HL-60/S4 treated with phorbol 12-myristate 13-acetate at 8.2 ng/mL for 4 days and 3 days (cell line): ENCODE results near the gene DNAJC25.
"Not testable (repeated sequence)": the region's sequence is repeated elsewhere in the genome, so short reads cannot be mapped to it uniquely, and the experiment has no call there.

ENCODE experiments used
- in situ Hi-C: fragments of 300-500 bp; cut with MboI; formaldehyde crosslinking; loops from 2 replicates; pipeline ENCODE4 v1.15.0; 2022; ENCODE audit warnings: low sequenced_read_pairs

Gene DNAJC25

DNA sequence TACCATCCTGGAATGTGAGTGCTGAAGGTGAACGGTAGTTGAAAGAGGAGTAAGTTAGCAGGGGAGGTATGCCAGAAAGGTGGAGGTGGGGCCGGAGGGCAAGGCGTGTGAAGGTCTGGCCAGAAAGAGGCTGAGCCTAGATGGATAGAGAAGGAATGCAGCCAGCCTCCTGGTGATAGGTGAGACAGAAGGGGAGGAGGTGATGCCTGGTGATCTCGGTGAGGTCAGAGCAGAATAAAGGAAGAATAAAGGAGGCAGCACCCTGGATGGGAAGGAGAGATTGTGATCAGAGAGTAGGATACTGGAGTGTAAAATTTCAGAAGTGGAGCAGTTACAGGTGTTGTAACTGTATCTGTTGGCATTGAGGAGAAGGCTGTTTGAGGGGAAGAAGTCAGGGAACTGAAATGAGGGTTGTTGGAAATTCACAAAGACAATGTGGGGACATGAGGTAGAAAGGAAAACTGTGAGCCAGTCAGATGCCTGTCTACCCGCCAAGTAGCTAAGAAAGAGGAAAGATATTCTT is 32.2 kb downstream of the DNAJC25 start:
- in situ Hi-C loops = no loop called here

DNA sequence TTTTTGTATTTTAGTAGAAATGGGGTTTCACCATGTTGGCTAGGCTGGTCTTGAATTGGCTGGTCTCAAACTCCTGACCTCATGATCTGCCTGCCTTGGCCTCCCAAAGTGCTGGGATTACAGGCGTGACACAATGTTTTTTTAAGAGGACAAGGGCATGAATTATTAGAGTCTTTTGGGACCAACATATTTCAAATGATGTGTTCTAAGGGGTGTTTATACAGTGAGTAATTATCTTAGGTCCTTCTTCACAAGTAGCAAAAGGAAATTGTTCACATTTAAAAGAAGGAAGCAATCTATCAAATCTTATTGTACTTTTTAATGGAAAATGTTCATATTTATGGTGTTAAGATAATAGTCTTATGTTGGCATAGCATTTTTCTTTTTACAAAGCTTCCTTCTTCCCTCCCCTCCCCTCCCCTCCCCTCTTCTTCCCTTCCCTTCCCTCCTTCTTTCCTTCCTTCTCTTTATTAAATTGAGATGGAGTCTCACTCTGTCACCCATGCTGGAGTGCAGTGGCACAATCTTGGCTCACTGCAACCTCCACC is 37.0 kb downstream of the DNAJC25 start:
- in situ Hi-C loops = no loop called here

- in situ Hi-C loops = not testable (repeated sequence)
Measured at GRCh38 chr9:111668601-111669000, 37.5 kb downstream of the DNAJC25 start.

DNA sequence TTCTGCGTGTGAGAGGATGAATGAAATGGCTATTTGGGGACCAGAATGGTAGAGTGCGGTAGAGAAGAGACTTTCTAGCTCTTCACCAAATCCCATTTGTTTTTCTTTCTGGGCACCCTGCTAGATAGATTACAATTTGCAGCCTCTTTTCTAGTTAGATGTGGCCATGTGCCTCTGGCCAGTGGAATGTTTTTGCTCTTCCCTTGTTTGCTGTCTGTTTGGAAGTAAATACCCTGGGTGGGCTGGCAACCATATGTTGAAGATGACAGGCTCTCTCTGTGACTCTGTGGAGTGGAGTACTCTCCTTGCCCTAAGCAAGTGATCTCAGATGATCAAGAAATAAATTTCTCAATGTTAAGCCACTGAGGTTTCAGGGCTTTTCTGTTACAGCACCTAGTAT is 43.2 kb downstream of the DNAJC25 start:
- in situ Hi-C loops = no loop called here

DNA sequence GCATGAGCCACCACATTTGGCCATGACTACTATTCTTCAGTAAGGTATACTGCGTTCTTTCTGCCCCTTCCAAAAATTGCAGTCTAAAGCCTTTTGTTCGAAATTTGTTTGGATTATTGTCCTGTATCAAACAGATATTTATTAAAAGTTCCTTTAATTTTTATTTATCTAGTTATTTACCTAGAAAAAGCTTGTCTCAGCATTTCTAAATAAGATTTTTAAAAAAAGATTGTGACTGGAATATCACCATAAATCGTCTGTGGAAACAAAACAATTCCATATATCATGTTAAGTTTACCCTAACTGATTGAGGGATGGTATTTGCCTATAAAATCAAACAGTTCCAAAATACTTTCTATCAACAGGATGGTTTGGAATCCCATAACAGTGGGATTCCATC is 45.0 kb downstream of the DNAJC25 start:
- in situ Hi-C loops = no loop called here

DNA sequence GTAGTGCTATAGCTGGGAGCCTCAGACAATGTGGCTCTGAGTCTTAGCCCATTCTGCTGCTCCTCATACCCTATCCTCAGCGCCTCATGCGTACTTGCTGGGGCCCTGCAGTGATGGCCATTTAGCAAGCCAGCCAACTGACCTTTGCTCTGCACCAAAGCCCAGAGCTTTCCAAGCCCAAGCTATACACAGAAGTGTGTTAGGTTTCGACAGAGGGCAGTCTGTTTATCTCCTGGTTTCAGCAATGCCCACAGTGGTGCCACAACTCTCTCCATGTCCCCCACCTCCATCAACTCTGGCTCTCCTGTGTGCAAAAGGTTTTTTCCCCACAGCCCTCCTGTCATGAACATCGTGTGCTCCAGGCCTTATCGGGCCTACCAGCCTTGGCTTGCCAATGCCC is 47.2 kb downstream of the DNAJC25 start:
- in situ Hi-C loops = no loop called here

- in situ Hi-C loops = no loop called here
Measured at GRCh38 chr9:111679199-111679598, 48.1 kb downstream of the DNAJC25 start.

GRCh38 chr9:111683392-111683791 is 52.3 kb downstream of the DNAJC25 start:
- in situ Hi-C loops = no loop called here

GRCh38 chr9:111691672-111692329 is 60.7 kb downstream of the DNAJC25 start:
- in situ Hi-C loops = no loop called here

GRCh38 chr9:111696796-111697195 is 65.7 kb downstream of the DNAJC25 start:
- in situ Hi-C loops = no loop called here

- in situ Hi-C loops = no loop called here
Measured at GRCh38 chr9:111700776-111701175, 69.6 kb downstream of the DNAJC25 start.
